ENCODE measurements around the gene CNTD1. TPM values are rescaled to one million over a fixed set of nuclear protein-coding genes. Genes with fewer than 3 reads are reported as not detected.

CNTD1 gene
- polyA plus RNA-seq, 1 donor: 0.70 TPM

GRCh38 chr17:42779304-42779935 lies 19.2 kb upstream of the CNTD1 start:
- no peak for DNase-seq (ENCODE audit: low read depth)

DNA sequence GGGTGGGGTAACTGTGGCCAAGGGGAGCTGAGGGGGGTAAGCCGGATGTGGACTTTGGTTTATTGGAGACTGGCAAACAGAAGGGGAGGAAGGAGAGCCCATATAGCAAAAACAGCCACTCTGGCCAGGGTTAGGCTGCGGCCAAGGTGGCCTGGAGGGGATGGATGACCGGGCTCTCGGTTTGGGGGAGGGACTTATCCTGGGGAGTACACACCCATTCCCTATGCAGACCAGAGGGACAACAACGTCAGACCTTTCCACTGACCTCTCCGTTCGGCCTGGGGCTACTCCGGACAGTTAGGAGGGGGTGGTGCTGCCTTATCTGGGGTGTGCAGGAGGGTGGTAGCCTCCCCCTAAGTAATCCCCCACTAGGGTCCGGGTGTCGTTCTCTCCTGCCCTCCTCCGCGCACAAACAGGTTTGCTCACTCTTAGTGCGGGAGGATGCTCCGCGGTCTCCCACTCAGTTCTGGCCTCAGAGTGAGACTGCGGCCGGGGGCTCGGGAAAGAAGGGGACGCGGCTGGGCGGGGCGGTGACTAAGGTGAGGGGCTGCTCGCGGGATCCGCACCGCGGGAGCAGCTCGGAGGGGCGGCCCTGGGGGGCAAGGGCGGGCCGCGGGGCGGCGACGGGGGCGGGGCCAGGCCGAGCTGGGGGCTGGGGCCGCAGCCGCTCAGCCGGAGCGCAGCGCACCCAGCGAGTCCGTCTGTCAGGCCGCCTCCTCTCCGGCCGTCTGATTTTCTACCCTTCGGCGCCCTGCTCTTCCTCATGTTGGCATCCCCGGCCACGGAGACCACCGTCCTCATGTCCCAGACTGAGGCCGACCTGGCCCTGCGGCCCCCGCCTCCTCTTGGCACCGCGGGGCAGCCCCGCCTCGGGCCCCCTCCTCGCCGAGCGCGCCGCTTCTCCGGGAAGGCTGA lies 18.5 kb upstream of the CNTD1 start, which contains the start of gene WNK4:
TSS of gene WNK4 (plus strand) at position 675 of the 915 bp plus-strand sequence. CDS start at position 764, 89 bp downstream.
- no peak for DNase-seq (ENCODE audit: low read depth)

GRCh38 chr17:42780851-42781638 lies 17.6 kb upstream of the CNTD1 start:
- DNase-seq (ENCODE audit: low read depth): no peak

- DNase-seq (ENCODE audit: low read depth): no peak
Measured at GRCh38 chr17:42781639-42782165, 17.0 kb upstream of the CNTD1 start.

DNA sequence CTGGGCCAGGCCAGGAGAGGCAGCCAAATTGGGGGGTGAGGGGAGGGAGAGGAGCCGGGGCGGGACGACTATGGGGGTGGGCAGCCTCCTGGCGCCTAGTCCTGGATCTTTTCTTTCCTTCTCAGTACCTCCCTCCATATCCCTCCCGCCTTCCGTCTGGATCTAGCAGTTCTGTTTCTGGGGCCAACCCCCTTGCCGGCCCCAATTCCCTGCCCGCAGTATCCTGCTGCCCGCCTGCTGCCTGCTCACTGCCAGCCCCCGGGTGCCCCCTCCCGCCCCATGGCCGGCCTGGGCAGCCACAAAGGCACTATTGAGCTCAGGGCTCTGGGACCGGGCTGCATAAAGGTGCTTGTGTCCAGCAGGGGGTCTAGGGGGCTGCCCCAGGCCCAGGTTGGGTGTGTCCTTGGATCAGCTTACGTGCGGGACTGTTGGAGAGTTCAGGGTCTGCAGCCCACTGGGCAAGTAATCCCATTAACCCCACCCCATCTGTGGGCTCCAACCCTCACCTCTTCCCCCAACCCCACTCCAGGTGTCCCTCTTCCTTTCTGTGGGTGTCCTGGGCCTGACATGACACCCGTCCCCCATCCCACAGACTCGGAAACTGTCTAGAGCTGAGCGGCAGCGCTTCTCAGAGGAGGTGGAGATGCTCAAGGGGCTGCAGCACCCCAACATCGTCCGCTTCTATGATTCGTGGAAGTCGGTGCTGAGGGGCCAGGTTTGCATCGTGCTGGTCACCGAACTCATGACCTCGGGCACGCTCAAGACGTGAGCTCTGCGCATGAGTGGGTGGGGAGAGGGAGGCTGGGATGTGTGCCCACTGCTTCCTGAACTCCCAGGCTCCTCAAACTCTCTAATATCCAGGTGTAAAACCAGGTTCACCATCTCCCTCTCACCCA lies 16.2 kb upstream of the CNTD1 start:
- DNase-seq (ENCODE audit: low read depth): no peak

DNA sequence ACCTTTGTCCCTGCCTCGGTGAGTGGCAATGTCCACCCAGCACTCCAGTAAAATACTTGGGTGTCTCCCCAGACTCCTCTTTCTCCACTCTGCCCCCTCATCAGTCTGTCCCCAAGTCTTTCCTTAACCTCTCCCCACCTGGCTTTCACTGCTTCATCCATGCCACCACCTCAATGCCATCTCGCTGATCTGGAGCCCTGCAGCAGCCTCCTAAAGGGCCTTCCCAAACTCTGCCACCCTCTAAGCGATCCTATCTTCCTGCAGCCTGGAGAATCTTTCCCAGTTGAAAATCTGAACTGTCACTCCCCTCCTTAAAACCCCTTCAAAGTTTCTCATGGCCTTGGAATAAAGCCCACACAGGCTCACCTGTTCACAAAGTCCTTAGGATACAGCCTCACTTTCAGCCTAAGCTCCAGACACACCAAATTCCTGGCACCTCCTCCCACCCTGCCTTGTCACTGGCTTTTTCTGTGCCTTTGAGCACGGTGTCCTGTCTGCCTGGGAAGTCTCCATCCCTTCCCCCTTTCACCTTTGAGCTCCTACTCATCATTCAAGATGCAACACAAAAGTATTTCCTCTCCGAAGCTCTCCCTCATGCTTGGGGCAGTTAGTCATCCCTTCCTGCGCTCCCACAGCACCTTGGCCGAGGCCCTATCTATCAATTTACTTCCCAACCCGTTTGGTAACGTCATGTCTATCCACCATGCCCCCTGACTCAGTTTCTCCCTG lies 15.4 kb upstream of the CNTD1 start:
- DNase-seq (ENCODE audit: low read depth): no peak

- no peak for DNase-seq (ENCODE audit: low read depth)
Measured at GRCh38 chr17:42783791-42784138, 14.9 kb upstream of the CNTD1 start.

GRCh38 chr17:42784409-42784808 lies 14.3 kb upstream of the CNTD1 start:
- no peak for DNase-seq (ENCODE audit: low read depth)

DNA sequence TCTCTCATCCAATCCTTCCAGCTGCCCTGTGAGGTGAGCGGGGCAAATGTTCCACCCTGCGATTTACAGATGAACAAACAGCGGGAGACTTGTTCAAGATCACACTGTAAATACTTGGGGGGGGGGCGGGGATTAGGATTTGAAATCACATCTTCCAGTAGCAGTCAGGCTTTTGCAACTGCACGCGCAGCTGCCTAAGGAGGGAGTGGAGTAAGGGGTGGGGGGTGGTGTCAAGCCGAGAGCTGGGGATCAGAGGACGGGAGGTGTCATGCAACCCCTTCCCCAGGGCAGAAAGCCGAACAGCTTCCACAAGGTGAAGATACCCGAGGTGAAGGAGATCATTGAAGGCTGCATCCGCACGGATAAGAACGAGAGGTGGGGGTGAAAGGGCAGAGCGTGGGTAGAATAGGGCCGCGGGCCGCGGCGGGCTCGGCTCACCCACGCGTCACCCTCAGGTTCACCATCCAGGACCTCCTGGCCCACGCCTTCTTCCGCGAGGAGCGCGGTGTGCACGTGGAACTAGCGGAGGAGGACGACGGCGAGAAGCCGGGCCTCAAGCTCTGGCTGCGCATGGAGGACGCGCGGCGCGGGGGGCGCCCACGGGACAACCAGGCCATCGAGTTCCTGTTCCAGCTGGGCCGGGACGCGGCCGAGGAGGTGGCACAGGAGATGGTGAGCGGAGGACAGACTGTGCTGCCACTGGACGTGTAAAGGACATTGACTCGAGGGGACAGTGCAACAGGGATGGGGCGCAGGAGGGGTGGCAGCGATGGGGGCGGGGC lies 13.7 kb upstream of the CNTD1 start:
- no peak for DNase-seq (ENCODE audit: low read depth)

GRCh38 chr17:42787266-42787665 lies 11.4 kb upstream of the CNTD1 start:
- no peak for DNase-seq (ENCODE audit: low read depth)

- no peak for DNase-seq (ENCODE audit: low read depth)
Measured at GRCh38 chr17:42791948-42792347, 6.7 kb upstream of the CNTD1 start.

DNA sequence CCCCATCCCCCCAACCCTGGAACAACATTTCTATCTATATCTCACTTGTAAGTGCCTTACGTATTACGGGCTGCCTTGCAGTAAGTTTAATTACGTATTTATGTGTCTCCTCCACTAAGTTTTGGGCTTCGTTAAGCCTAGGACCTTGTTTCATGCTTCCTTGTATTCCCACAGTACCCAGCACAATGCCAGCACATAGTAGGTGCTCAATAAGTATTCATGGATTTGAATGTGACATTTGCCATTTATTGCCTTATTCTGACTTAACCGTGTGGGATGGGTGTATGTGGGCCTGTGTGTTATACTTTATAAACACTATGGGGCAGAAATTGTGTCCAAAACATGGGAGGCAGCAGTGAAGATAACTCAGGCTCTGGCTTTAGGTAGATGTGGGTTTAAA lies 6.1 kb upstream of the CNTD1 start:
- DNase-seq (ENCODE audit: low read depth): no peak

- no peak for DNase-seq (ENCODE audit: low read depth)
Measured at GRCh38 chr17:42795061-42795460, 3.6 kb upstream of the CNTD1 start.

- no peak for DNase-seq (ENCODE audit: low read depth)
Measured at GRCh38 chr17:42795465-42795864, 3.2 kb upstream of the CNTD1 start.

- DNase-seq (ENCODE audit: low read depth): no peak
Measured at GRCh38 chr17:42796066-42796758, 2.4 kb upstream of the CNTD1 start.

GRCh38 chr17:42797067-42798007 lies 1.3 kb upstream of the CNTD1 start:
- no peak for DNase-seq (ENCODE audit: low read depth)

GRCh38 chr17:42798011-42798382 lies 664 bp upstream of the CNTD1 start:
- no peak for DNase-seq (ENCODE audit: low read depth)
